Natural killer cell treated with Interleukin-12 subunit alpha and Interleukin-12 subunit beta and Interleukin-15 and Interleukin-18, amount 100 ng/mL, for 72 hours (primary cell): ENCODE data around the gene CCDC7. TPM values are rescaled to one million over a fixed set of nuclear protein-coding genes. Genes with fewer than 3 reads are reported as not detected.
"Not testable (repeated sequence)": the region's sequence is repeated elsewhere in the genome, so short reads cannot be mapped to it uniquely, and the experiment has no call there.

Experiments
- ATAC-seq, 2 donors: fragments of 150-1000 bp; cut with Tn5 transposase in 1 of 2; sonication (Bioruptor Pico), chemical (Tn5 transposase) in 1 of 2; 2 replicates each; pipeline ENCODE4 v1.10.0; 2021
- DNase-seq: peaks from one replicate; pipeline ENCODE4 v3.0.0; 2022; ENCODE audit warnings: low spot score
- H3K27ac Mint-ChIP-seq, 2 donors: 1 replicate in 1 of 2; 2 replicates in 1 of 2; pipeline ENCODE4 v1.8.0; 2022; ENCODE audit warnings: mixed read lengths in 2 of 2, mild to moderate bottlenecking in 1 of 2, moderate library complexity in 1 of 2
- H3K27me3 Mint-ChIP-seq, 2 donors: 1 replicate in 1 of 2; 2 replicates in 1 of 2; pipeline ENCODE4 v1.8.0; 2022; ENCODE audit warnings: mixed read lengths in 2 of 2
- H3K36me3 Mint-ChIP-seq: one replicate; pipeline ENCODE4 v1.8.0; 2022; ENCODE audit warnings: mixed read lengths
- H3K4me1 Mint-ChIP-seq, 2 donors: 1 replicate in 1 of 2; 2 replicates in 1 of 2; pipeline ENCODE4 v1.8.0; 2022; ENCODE audit warnings: low read depth in 2 of 2, mixed read lengths in 2 of 2, mild to moderate bottlenecking in 1 of 2
- H3K4me3 Mint-ChIP-seq: one replicate; pipeline ENCODE4 v1.8.0; 2022; ENCODE audit warnings: mixed read lengths
- H3K9me3 Mint-ChIP-seq: 2 replicates; pipeline ENCODE4 v1.8.0; 2022; ENCODE audit warnings: mixed read lengths
- total RNA-seq, 2 donors: library from RNA; stranded (reverse); gene quantifications; one replicate each; pipeline ENCODE4 v1.2.3, GENCODE V29; 2022

The CCDC7 gene
- total RNA-seq, 2 donors from 2014 or later: 14.1 to 14.9 TPM

GRCh38 chr10:32483019-32483502 lies 37.1 kb downstream of the CCDC7 start:
- H3K27ac Mint-ChIP-seq, ATAC-seq, H3K4me1 Mint-ChIP-seq, H3K4me3 Mint-ChIP-seq, H3K9me3 Mint-ChIP-seq, DNase-seq, H3K27me3 Mint-ChIP-seq: not testable (repeated sequence)
- H3K36me3 Mint-ChIP-seq: peaks cover 57% of the 10 kb centered on the region

GRCh38 chr10:32488038-32488437 lies 42.1 kb downstream of the CCDC7 start:
- H3K27me3 Mint-ChIP-seq, DNase-seq, H3K4me3 Mint-ChIP-seq, ATAC-seq, H3K27ac Mint-ChIP-seq, H3K9me3 Mint-ChIP-seq: not testable (repeated sequence)
- peaks cover 49% of the 10 kb centered on the region for H3K36me3 Mint-ChIP-seq
- H3K4me1 Mint-ChIP-seq: peaks cover 13 to 14% of the 10 kb centered on the region in 2 donors

GRCh38 chr10:32489158-32489557 lies 43.2 kb downstream of the CCDC7 start:
- Mint-ChIP-seq H3K27ac (no peak overlapping the region), H3K4me3 (no peak overlapping the region), H3K9me3 (peaks cover 3% of the 10 kb centered on the region), H3K27me3 (no peaks in the 10 kb centered on the region), H3K4me1 (peaks cover 13 to 14% of the 10 kb centered on the region in 2 donors), H3K36me3 (peaks cover 38% of the 10 kb centered on the region)
- ATAC-seq (no peak), DNase-seq (no peak)

DNA sequence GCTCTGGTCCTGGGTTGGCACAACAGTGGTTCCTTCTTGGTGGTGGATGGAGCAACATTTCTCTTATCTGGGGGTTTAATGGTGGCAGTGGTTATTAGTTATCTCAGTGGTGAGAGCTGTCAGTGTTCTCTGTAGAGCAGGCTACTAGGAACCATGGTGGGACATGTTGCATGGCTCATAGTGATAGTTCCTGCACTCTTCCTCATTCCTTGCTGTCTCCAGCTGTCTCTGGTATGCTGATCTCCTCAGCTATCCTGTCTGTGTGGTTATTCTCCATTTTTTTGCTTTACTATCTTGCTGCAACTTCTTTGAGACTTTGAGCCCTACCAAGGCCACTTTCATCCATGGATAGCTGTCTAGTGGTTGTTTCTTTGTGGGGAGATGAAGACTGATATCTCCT lies 44.0 kb downstream of the CCDC7 start:
- Mint-ChIP-seq H3K27me3 (no peaks in the 10 kb centered on the region), H3K36me3 (peaks cover 31% of the 10 kb centered on the region), H3K4me3 (no peak overlapping the region), H3K9me3 (peaks cover 3% of the 10 kb centered on the region), H3K27ac (no peak overlapping the region), H3K4me1 (peaks cover 13 to 14% of the 10 kb centered on the region in 2 donors)
- DNase-seq (no peak), ATAC-seq (no peak)

GRCh38 chr10:32494562-32494961 lies 48.6 kb downstream of the CCDC7 start:
- not testable (repeated sequence) for H3K4me3 Mint-ChIP-seq, ATAC-seq, H3K9me3 Mint-ChIP-seq, H3K27ac Mint-ChIP-seq, DNase-seq, H3K27me3 Mint-ChIP-seq
- Mint-ChIP-seq H3K36me3 (peaks cover 21% of the 10 kb centered on the region), H3K4me1 (peaks cover 14 to 20% of the 10 kb centered on the region in 2 donors)

- not testable (repeated sequence) for ATAC-seq, H3K9me3 Mint-ChIP-seq, DNase-seq, H3K27ac Mint-ChIP-seq, H3K27me3 Mint-ChIP-seq, H3K4me3 Mint-ChIP-seq
- H3K36me3 Mint-ChIP-seq: peaks cover 26% of the 10 kb centered on the region
- H3K4me1 Mint-ChIP-seq: peaks cover 9 to 14% of the 10 kb centered on the region in 2 donors
Observed at GRCh38 chr10:32500136-32500535, 54.2 kb downstream of the CCDC7 start.

- Mint-ChIP-seq H3K9me3 (peaks cover 6% of the 10 kb centered on the region), H3K4me3 (no peak overlapping the region), H3K36me3 (peaks cover 17% of the 10 kb centered on the region), H3K27ac (no peak overlapping the region), H3K27me3 (no peaks in the 10 kb centered on the region), H3K4me1 (peaks cover 9 to 14% of the 10 kb centered on the region in 2 donors)
- DNase-seq (no peak), ATAC-seq (no peak)
Observed at GRCh38 chr10:32501906-32502305, 56.0 kb downstream of the CCDC7 start.

GRCh38 chr10:32505762-32506420 lies 60.0 kb downstream of the CCDC7 start:
- not testable (repeated sequence) for DNase-seq, H3K9me3 Mint-ChIP-seq, H3K4me3 Mint-ChIP-seq, H3K27me3 Mint-ChIP-seq, ATAC-seq, H3K4me1 Mint-ChIP-seq, H3K27ac Mint-ChIP-seq
- peaks cover 12% of the 10 kb centered on the region for H3K36me3 Mint-ChIP-seq

DNA sequence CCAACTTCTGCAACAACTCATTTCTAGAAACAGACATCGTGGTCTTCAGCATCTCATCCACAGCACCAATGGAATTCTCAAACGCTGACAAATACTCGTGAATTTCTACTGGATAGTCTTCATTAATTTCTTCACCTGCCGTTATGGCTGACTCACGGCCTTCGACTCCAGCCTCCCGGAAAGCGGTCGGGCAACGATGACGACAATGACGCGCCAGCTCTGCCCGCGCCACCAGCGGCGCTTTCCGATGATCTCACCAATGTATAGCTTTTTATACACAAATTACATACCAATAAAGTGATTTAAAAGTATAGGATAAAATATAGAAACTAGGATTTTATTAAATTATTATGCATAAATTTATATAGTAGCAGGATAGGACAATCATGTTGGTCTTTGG lies 65.7 kb downstream of the CCDC7 start:
- Mint-ChIP-seq H3K9me3 (no peaks in the 10 kb centered on the region), H3K27ac (no peak overlapping the region), H3K4me3 (no peak overlapping the region), H3K36me3 (peaks cover 11% of the 10 kb centered on the region), H3K27me3 (no peaks in the 10 kb centered on the region), H3K4me1 (no peaks in the 10 kb centered on the region)
- DNase-seq (no peak), ATAC-seq (no peak)

- Mint-ChIP-seq H3K4me1 (no peaks in the 10 kb centered on the region), H3K27me3 (no peaks in the 10 kb centered on the region), H3K4me3 (no peak overlapping the region), H3K36me3 (peaks cover 23% of the 10 kb centered on the region), H3K27ac (no peak overlapping the region), H3K9me3 (peaks cover 7% of the 10 kb centered on the region)
- ATAC-seq (no peak), DNase-seq (no peak)
Observed at GRCh38 chr10:32516567-32517495, 70.9 kb downstream of the CCDC7 start.

- Mint-ChIP-seq H3K9me3 (peaks cover 11% of the 10 kb centered on the region), H3K27me3 (no peaks in the 10 kb centered on the region), H3K36me3 (peaks cover 21% of the 10 kb centered on the region), H3K27ac (no peak overlapping the region), H3K4me3 (no peak overlapping the region), H3K4me1 (no peaks in the 10 kb centered on the region)
- DNase-seq (no peak), ATAC-seq (no peak)
Observed at GRCh38 chr10:32530231-32530630, 84.3 kb downstream of the CCDC7 start.

GRCh38 chr10:32538256-32538655 lies 92.3 kb downstream of the CCDC7 start:
- peaks cover 8% of the 10 kb centered on the region for H3K9me3 Mint-ChIP-seq
- peaks cover 12% of the 10 kb centered on the region for H3K36me3 Mint-ChIP-seq
- H3K4me1 Mint-ChIP-seq: no peaks in the 10 kb centered on the region
- no peak overlapping the region for H3K4me3 Mint-ChIP-seq
- H3K27me3 Mint-ChIP-seq: no peaks in the 10 kb centered on the region
- DNase-seq: no peak
- H3K27ac Mint-ChIP-seq: no peak overlapping the region
- ATAC-seq: no peak

- ATAC-seq (no peak), DNase-seq (no peak)
- no peak overlapping the region for H3K27ac Mint-ChIP-seq
- H3K9me3 Mint-ChIP-seq: no peaks in the 10 kb centered on the region
- H3K27me3 Mint-ChIP-seq: no peaks in the 10 kb centered on the region
- H3K4me3 Mint-ChIP-seq: no peak overlapping the region
- H3K4me1 Mint-ChIP-seq: no peaks in the 10 kb centered on the region
- no peaks in the 10 kb centered on the region for H3K36me3 Mint-ChIP-seq
Observed at GRCh38 chr10:32540691-32541470, 94.9 kb downstream of the CCDC7 start.
